K562 (cell line): Measurements from ENCODE around the gene WDCP. TPM values are rescaled to one million over a fixed set of nuclear protein-coding genes. Genes with fewer than 3 reads are reported as not detected.

Experiments used
- EHMT2 ChIP-seq: fragments of 450-650 bp; IDR thresholded peaks from 2 replicates; pipeline ENCODE4 v1.6.1; 2018; ENCODE audit warnings: antibody characterized with exemption
- FOS ChIP-seq: IDR thresholded peaks from 3 replicates; pipeline ENCODE4 v1.6.1; 2011; ENCODE audit not compliant: insufficient read length; ENCODE audit errors: extremely low read depth
- FOXK1 ChIP-seq: sonication (generic); formaldehyde crosslinking; IDR thresholded peaks from 2 replicates; pipeline ENCODE4 v1.8.0; 2022; ENCODE audit warnings: missing genetic modification reagents, mild to moderate bottlenecking, borderline replicate concordance
- HMG20A ChIP-seq: fragments of 450-650 bp; formaldehyde crosslinking; conservative IDR thresholded peaks from 2 replicates; pipeline ENCODE4 v1.4.0; 2020; ENCODE audit warnings: mild to moderate bottlenecking, mixed read lengths
- KDM5B ChIP-seq: fragments of 200-600 bp; sonication (generic); IDR thresholded peaks from 2 replicates; pipeline ENCODE4 v1.6.1; 2012; ENCODE audit warnings: low read depth, mild to moderate bottlenecking, moderate library complexity, low read length, control low read depth, inconsistent platforms; ENCODE audit not compliant: insufficient replicate concordance
- KLF16 ChIP-seq: IDR thresholded peaks from 2 replicates; pipeline ENCODE4 v1.6.1; 2016; ENCODE audit warnings: antibody characterized with exemption
- NFE2 ChIP-seq: IDR thresholded peaks from 2 replicates; pipeline ENCODE4 v1.6.1; 2014; ENCODE audit warnings: antibody characterized with exemption, low read depth
- ZBTB7A ChIP-seq: IDR thresholded peaks from 2 replicates; pipeline ENCODE4 v1.6.1; 2011; ENCODE audit warnings: low read depth, mild to moderate bottlenecking, low read length, moderate library complexity, borderline replicate concordance; ENCODE audit not compliant: control insufficient read depth
- ZNF165 ChIP-seq: fragments of 250-450 bp; sonication (Bioruptor Pico); IDR thresholded peaks from 2 replicates; pipeline ENCODE4 v1.4.0; 2020; ENCODE audit warnings: borderline replicate concordance
- ZNF224 ChIP-seq: sonication (generic); formaldehyde crosslinking; IDR thresholded peaks from 2 replicates; pipeline ENCODE4 v1.8.0; 2022; ENCODE audit warnings: mild to moderate bottlenecking, missing genetic modification reagents
- ZNF263 ChIP-seq: sonication (generic); formaldehyde crosslinking; IDR thresholded peaks from 2 replicates; pipeline ENCODE4 v1.8.0; 2022; ENCODE audit warnings: mild to moderate bottlenecking, missing genetic modification reagents, borderline replicate concordance
- polyA plus RNA-seq, 8 experiments: library from polyadenylated mRNA; depleted of rRNA in 4 of 8; stranded (reverse) in 5 of 8; unstranded in 3 of 8; fragments of >200 nt; fragmentation: Nextera tagmentation in 2 of 8; fragmentation: Illumina TruSeq in 1 of 8; extraction: Ambion mirVana in 2 of 8; extraction: Trizol in 1 of 8; gene quantifications; 2 replicates each; pipeline versions ENCODE4 v1.2.1 to v1.2.3, GENCODE V29; 2011 to 2014; ENCODE audit warnings: inconsistent platforms in 1 of 8, missing spikeins in 1 of 8
- total RNA-seq, 7 experiments: library from RNA; depleted of rRNA in 6 of 7; stranded (reverse); fragments of >200 nt in 6 of 7; fragmentation: Illumina TruSeq in 2 of 7; extraction: Trizol in 2 of 7; gene quantifications; 2 replicates each; pipeline versions ENCODE4 v1.2.1 to v1.2.3, GENCODE V29; 2011 to 2021; ENCODE audit warnings: low replicate concordance in 1 of 7
- TF ChIP-seq, protein P1 (sequence below): fragments of 450-650 bp; IDR thresholded peaks from 2 replicates; pipeline ENCODE4 v1.6.1; 2016; ENCODE audit warnings: mild to moderate bottlenecking, moderate library complexity
- TF ChIP-seq, protein P2 (sequence below): fragments of 250-450 bp; sonication (Bioruptor Pico); IDR thresholded peaks from 2 replicates; pipeline ENCODE4 v1.5.0; 2021; ENCODE audit warnings: mild to moderate bottlenecking, moderate library complexity

Gene WDCP
- total and polyA plus RNA-seq, 9 of the 15 experiments (the other 6 are each of a cell fraction or from before 2014, with no cell fraction given) = 10.1 to 41.4 (median 21.8) TPM

DNA sequence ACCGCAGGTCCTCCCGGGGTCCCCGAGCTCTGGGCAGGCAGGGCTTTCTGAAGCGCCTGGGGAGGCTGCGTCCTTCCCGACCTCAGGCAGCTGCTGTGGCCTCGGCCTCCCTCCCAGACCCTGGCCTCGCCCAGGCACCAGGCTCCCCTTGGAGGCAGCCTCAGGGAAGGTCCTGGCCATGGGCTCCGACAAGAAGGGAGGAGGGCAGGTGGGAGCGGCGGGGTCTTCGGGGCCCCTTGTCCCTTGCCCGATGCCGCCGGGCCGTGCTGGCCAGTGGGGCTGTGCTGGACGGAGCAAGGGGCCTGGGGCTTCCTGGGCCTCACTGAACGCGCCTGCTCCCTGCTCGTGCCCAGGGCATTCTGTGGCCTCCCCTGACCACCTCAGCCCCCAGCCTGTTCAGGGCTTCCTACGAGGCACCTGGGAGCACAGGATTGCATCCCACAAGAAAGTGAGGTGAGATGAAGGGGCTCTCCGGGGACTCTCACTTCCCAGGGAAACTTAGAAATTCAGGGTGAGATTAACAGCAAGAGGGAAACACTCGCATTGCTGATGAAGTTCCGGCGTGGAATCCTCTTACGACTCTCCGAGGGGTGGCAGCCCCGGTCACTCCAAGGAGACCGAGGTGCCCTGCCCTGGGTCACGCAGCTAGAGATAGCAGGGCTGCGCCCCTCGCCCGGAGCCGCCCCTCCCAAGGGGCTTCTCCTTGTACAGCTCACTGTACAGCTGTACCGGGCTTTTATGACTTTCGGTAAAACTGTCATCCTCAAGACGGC lies 36.5 kb downstream of the WDCP start (continued):
- TF ChIP-seq, protein P1, sequence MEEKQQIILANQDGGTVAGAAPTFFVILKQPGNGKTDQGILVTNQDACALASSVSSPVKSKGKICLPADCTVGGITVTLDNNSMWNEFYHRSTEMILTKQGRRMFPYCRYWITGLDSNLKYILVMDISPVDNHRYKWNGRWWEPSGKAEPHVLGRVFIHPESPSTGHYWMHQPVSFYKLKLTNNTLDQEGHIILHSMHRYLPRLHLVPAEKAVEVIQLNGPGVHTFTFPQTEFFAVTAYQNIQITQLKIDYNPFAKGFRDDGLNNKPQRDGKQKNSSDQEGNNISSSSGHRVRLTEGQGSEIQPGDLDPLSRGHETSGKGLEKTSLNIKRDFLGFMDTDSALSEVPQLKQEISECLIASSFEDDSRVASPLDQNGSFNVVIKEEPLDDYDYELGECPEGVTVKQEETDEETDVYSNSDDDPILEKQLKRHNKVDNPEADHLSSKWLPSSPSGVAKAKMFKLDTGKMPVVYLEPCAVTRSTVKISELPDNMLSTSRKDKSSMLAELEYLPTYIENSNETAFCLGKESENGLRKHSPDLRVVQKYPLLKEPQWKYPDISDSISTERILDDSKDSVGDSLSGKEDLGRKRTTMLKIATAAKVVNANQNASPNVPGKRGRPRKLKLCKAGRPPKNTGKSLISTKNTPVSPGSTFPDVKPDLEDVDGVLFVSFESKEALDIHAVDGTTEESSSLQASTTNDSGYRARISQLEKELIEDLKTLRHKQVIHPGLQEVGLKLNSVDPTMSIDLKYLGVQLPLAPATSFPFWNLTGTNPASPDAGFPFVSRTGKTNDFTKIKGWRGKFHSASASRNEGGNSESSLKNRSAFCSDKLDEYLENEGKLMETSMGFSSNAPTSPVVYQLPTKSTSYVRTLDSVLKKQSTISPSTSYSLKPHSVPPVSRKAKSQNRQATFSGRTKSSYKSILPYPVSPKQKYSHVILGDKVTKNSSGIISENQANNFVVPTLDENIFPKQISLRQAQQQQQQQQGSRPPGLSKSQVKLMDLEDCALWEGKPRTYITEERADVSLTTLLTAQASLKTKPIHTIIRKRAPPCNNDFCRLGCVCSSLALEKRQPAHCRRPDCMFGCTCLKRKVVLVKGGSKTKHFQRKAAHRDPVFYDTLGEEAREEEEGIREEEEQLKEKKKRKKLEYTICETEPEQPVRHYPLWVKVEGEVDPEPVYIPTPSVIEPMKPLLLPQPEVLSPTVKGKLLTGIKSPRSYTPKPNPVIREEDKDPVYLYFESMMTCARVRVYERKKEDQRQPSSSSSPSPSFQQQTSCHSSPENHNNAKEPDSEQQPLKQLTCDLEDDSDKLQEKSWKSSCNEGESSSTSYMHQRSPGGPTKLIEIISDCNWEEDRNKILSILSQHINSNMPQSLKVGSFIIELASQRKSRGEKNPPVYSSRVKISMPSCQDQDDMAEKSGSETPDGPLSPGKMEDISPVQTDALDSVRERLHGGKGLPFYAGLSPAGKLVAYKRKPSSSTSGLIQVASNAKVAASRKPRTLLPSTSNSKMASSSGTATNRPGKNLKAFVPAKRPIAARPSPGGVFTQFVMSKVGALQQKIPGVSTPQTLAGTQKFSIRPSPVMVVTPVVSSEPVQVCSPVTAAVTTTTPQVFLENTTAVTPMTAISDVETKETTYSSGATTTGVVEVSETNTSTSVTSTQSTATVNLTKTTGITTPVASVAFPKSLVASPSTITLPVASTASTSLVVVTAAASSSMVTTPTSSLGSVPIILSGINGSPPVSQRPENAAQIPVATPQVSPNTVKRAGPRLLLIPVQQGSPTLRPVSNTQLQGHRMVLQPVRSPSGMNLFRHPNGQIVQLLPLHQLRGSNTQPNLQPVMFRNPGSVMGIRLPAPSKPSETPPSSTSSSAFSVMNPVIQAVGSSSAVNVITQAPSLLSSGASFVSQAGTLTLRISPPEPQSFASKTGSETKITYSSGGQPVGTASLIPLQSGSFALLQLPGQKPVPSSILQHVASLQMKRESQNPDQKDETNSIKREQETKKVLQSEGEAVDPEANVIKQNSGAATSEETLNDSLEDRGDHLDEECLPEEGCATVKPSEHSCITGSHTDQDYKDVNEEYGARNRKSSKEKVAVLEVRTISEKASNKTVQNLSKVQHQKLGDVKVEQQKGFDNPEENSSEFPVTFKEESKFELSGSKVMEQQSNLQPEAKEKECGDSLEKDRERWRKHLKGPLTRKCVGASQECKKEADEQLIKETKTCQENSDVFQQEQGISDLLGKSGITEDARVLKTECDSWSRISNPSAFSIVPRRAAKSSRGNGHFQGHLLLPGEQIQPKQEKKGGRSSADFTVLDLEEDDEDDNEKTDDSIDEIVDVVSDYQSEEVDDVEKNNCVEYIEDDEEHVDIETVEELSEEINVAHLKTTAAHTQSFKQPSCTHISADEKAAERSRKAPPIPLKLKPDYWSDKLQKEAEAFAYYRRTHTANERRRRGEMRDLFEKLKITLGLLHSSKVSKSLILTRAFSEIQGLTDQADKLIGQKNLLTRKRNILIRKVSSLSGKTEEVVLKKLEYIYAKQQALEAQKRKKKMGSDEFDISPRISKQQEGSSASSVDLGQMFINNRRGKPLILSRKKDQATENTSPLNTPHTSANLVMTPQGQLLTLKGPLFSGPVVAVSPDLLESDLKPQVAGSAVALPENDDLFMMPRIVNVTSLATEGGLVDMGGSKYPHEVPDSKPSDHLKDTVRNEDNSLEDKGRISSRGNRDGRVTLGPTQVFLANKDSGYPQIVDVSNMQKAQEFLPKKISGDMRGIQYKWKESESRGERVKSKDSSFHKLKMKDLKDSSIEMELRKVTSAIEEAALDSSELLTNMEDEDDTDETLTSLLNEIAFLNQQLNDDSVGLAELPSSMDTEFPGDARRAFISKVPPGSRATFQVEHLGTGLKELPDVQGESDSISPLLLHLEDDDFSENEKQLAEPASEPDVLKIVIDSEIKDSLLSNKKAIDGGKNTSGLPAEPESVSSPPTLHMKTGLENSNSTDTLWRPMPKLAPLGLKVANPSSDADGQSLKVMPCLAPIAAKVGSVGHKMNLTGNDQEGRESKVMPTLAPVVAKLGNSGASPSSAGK = peak; percentile 67; the same call in 1 of the 2 replicates
- no peak for TF ChIP-seq ZNF224 (CRISPR knock-in tag)
- TF ChIP-seq KDM5B = peak; percentile 59
- 0 out of 2 replicates have a peak, but pooled peaks have one; percentile 22 for TF ChIP-seq ZNF165
- TF ChIP-seq EHMT2 = no peak
- TF ChIP-seq, protein P2, sequence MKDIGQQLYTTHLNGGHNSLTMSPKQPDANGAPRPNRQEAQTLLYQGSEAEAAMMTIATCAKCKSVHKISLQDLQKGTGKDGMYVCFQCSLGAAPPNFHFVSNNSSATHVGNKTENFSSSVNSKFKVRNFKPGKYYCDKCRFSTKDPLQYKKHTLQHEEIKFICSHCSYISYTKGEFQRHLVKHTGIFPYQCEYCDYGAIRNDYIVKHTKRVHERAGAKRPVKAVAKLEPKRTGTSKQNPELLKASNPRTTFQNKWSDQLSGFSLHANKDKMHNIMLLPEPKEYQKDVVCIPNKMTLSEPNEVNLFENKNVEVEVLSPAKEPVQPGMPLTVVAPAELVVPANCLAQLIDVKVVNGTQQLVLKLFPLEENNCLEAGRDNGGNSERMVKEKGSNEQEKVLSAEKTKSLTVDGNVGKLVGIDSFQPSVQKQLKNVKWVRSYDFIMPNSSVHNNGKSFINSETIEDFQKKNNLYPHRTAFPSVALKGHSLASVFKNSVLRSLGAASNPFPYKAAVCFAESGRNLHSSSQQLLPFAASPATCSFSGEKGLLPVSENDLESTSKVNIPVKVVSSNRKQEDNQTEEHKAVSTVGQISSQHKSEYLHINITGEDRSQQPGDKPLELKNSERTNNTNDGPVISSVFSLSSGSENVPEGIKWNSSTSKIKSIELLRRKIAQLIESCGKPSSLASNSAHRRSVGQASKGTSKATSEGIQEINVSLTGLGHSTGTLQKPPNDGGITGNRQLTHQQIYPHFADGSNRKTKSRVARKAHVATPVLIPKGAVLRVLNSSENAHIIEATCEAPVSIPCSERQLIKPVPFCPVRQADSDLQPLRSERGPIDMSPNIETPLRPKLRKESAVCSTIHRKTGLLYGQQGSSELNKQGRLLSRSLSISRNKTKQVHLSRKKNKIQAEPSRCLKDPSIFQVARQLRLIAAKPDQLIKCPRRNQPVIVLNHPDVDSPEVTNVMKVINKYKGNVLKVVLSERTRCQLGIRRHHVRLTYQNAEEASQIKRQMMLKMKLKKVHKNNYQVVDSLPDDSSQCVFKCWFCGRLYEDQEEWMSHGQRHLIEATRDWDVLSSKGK (CRISPR knock-in tag) = no peak
- TF ChIP-seq KLF16 = no peak
- TF ChIP-seq FOXK1 (CRISPR knock-in tag) = 0 out of 2 replicates have a peak, but pooled peaks have one; percentile 41
- no peak for TF ChIP-seq FOS
- peak; percentile 93 for TF ChIP-seq ZBTB7A
- TF ChIP-seq NFE2 = no peak
- peak; percentile 30; the same call in 1 of the 2 replicates for TF ChIP-seq ZNF263
- no peak for TF ChIP-seq HMG20A
